NOMO-1 treated with dmso at 0.1 percent for 144 hours (cell line): ENCODE data around the gene WDR18.
"Not testable (repeated sequence)": the region's sequence is repeated elsewhere in the genome, so short reads cannot be mapped to it uniquely, and the experiment has no call there.

ENCODE experiments used
- DNase-seq: peaks from one replicate; lab custom pipeline; 2025; ENCODE audit not compliant: unreplicated experiment; lab: John Stamatoyannopoulos, UW

WDR18 gene

DNA sequence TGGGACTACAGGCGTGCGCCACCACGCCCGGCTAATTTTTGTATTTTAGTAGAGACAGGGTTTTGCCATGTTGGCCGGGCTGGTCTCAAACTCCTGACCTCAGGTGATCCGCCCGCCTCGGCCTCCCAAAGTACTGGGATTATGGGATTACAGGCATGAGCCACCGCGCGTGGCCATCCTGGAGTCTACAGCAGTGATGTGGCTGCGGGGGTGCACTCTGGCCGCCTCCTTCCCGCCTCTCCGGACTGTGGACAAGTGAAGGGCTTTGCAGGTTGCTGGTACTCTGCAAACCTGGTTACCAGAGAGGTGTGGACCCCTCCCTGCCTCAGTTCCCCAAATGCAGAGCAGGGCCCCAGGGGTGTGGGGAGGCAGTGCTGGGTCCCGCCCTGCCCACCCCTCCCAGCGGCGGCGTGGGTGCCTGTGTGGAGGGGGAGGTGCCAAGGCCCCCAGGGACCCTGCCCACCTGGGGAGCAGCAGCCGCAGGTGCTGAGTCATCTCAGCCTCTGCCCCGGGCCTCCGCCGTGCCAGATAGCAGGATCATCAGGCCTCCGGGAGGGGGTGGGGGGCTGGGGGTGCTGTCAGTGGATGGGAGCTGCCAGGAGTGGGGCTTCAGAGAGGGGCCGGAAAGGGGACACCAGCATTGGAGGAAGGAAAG, 35.2 kb upstream of the WDR18 start:
- DNase-seq: no peak

DNA sequence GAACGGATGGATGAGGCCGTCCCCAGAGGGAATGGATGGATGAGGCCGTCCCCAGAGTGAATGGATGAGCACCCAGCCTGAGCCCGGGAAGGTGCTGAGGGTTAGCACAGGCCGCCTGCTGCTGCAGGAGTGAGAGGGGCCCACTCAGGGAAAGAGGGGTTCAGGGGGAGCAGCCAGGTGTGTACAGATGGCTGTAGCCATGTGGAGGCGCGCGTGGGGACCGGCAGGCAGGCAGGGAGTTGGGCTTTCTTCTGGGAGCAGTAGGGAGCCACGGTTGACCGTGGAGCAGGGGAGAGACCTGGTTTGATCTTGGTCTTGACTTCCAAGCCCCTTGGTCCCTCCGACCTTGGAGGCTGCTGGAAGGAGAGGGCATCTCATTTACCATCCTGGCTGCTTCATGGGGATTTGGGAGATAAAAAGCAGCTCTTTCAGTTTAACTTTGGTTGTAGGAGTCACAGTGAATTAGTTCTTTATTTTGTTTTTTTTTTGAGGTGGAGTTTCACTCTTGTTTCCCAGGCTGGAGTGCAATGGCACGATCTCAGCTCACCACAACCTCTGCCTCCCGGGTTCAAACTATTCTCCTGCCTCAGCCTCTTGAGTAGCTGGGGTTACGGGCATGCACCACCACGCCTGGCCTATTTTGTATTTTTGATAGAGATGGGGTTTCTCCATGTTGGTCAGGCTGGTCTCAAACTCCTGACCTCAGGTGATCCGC, 33.6 kb upstream of the WDR18 start:
- DNase-seq: no peak

DNA sequence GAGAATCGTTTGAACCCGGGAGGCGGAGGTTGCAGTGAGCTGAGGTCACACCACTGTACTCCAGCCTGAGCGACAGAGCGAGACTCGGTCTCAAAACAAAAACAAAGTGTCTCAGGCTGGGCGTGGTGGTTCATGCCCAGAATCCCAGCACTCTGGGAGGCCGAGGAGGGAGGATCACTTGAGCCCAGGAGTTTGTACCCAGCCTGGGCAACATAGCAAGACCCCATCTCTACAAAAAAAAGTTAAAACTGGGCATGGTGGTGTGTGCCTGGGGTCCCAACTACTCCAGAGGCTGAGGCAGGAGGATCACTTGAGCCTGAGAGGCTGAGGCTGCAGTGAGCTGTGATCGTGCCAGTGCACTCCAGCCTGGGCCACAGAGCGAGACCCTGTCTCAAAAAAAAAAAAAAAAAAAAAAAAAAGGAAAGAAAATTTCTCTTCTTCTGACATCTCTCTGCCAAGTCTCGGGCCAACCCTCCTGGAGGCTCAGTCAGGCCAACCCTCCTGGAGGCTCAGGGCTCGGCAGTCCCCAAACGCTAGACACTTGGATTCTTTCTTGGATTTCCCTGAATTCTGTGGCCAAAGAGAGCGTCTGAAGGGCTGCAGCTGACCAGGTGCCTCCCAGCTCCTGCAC, 32.0 kb upstream of the WDR18 start:
- DNase-seq: no peak

DNA sequence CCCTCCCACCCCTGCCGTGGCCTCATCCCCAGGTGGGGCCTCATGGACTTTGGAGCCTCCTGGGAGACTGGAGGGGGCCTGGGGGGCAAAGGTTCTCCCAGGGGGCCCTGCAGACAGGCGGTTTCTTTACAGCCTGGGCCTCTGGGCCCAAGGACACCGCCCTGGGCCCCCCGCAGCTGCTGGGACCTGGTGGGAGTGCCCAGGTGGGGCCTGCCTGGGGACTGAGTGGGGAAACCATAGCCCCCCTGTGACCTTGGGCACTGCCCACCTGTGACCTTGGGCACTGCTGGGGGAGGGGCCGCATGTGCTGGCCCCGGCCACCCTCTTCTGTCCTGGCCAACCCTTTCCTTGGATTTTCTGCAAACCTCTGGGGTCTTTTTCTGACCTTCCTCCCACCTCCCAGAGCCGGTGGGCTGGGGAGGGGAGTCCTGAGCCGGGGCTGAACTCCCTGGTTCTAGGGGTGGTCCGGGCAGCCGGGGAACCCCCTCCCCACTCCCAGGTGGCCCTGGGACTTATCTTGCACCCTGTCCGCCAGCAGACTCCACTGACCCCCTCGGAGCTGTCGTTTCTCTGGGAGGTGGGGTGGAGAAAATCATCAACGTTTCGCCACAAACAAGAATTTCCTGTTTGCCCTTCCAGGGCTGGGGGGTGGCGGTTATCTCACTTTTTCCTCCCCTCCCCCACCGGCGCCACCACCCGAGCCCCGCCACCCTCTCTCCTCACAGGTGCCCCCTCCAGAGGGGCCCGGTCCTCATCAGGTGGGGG, 31.3 kb upstream of the WDR18 start:
- no peak for DNase-seq

DNA sequence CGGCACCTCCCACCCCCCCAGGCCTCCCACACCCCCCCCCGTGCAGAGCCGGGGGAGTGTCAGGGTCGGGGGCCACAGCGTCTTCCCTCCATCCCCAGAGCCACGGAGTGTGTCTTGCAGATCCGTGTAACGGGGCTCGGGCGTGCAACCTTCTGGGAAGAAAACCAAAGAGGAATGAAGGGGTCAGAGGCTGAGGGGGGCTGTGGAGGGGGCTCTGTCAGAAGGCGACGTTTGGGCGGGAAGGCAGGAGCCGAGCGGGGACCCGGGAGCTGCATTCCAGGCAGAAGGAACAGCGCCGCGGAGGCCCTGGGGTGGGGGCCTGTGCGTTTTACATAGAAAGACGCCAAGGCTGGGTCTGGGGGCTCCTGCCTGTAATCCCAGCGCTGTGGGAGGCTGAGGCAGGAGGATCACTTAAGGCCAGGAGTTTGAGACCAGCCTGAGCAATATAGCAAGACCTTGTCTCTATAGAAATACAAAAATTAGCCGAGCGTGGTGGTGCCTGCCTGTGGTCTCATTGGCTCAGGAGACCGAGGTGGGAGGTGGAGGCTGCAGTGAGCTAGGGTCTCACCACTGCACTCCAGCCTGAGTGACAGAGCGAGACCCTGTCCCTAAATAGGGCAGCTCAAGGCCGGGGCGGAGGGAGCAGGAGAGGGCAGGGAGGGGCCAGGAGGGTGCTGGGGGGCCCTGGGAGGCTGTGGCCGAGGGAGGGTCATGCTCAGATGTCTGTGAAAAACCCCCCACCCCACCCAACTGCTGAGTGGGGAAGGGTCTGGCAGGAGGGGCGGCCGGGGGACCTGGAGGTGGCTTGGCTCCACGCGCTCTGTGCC, 30.5 kb upstream of the WDR18 start:
- no peak for DNase-seq

DNA sequence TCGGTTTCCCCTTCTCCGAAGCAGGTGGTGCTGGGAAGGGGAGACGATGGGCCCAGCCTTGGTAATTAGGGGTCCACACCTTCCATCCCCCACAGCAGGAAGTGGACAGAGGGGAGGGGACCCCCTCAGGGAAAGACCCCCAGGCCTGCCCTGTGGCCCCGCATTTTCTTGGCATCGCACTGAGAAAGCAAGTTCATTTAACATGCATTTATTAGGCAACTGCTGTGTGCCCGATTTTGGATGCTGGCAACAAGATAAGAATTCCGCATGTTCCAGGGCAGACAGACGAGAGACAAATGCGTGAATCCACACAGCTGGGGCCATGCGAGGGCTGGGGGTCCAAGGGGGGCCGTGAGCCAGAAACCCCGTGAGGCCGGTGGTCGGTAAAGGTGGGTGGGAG, 29.9 kb upstream of the WDR18 start:
- no peak for DNase-seq

DNA sequence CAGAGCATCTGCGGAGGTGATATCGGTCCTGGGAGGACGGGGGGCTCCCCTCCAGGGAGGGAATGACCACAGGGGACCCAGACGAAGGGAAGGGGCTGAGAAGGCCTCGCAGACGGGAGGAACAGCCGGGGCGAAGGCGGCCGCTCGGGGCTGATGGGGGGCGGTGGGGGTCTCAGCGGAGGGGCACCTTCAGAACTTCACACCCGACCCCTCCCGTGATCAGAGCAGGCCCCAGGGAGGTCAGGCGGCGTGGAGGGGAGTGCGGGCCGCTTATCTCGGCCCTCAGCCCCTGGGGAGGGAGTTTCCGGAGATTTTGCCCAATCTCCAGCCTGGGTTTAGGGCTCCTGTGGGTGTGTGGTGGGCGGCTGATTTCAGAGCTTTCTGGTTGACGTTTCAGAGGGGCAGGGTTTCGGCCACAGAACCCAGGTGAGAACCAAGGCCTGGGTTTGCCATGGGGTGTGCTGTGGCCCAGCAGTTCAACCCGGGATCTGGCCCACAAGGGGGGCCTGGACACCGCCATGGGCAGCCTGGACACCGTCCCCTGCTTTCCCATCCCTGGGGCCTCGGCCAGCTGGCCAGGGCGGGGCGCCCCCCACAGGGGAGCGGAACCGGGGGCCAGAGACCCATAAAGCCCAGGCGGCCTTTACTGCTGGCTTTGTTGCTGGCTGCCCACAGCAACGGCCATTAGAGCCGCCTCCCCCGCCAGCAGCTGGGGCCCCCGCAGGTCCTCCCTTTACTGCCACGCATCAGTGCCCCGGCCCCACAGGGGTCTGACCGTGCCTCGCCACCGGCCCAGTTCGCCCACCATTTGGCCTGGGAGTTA, 29.3 kb upstream of the WDR18 start:
- no peak for DNase-seq

DNA sequence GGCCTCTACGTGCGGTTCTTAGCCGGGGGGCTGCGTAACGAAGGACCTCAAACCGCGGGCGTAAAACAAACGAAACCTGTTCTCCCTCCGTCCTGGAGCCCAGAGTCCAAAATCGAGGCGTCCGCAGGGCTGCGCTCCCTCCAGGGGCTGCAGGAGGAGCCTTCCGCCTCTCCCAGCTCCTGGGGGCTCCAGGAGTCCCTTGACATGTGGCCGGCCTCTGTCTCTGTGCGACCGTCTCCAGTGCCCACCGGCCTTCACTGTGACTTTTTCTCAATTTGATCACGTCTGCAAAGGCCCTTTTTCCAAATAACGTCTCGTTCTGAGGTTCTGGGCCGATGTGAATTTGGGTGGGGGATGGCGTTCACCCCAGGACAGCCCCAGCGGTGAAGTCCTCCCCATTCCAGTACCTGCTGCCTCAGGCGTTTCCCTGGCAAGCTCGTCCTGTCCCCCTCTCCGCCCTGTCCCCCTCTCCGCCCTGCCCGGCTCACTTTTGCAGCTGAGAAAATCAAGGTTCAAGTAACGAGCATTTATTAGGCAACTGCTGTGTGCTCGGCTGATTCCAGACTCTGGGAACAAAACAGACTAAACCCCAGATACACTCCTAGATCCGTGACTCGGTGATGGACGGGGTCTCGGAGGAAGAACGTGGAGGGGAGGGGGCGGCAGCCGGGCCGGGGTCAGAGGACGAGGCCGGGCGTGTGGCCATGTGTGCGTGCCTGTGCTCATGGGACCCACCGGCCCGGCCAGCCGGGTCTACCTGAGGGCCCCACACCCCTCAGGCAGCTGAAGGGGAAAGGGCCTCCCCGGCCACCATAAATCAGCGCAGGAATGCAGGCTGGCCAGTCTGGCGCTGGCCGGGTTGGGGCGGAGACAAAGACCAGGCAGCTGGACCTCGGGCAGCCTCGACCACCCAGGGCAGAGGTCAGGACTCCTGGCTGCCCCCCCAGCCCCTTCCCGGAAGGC, 28.1 kb upstream of the WDR18 start:
- DNase-seq: no peak

DNA sequence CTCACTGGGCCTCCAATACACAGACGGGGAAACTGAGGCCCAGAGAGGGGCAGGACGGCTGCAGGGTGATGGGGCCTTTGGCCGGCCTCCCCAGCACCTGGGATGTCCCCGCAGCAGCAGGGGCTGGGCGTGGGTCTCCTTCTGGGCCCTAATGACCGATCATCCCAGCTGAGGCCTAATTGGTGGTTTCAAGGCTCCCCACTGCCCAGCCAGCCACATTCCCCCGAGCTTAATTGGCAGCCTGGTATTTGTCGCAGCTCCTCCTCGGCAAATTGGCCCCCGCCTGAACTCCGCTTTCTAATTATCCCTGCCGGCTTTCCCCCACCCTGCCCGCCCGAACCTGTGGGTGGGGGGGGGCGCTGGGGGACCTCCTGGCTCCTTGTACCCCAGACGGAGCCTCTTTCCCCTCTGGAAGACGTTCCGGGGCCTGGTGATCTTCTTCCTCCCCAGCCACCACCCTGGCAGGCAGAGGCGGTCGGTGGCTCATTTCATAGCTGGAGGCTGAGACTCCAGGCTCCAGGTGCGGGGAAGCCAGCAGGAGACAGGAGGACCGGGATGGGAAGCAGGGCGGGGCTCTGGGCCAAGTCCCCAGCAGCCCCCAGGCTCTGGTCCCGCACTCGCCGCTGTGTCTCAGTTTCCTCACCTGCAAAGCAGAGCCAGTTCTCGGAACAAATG, 27.2 kb upstream of the WDR18 start:
- no peak for DNase-seq

DNA sequence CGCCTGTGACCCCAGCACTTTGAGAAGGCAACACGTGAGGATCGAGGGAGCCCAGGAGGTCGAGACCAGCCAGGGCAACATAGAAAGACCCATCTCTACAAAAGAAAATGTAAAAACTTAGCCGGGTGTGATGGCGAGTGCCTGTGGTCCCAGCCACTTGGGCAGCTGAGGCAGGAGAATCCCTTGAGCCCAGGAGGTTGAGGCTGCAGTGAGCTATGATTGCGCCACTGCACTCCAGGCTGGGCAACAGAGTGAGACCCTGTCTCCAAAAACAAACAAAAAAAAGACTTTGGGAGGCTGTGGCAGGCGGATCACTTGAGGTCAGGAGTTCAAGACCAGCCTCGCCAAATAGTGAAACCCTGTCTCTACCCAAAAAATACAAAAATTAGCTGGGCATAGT, 26.6 kb upstream of the WDR18 start:
- DNase-seq: not testable (repeated sequence)

DNA sequence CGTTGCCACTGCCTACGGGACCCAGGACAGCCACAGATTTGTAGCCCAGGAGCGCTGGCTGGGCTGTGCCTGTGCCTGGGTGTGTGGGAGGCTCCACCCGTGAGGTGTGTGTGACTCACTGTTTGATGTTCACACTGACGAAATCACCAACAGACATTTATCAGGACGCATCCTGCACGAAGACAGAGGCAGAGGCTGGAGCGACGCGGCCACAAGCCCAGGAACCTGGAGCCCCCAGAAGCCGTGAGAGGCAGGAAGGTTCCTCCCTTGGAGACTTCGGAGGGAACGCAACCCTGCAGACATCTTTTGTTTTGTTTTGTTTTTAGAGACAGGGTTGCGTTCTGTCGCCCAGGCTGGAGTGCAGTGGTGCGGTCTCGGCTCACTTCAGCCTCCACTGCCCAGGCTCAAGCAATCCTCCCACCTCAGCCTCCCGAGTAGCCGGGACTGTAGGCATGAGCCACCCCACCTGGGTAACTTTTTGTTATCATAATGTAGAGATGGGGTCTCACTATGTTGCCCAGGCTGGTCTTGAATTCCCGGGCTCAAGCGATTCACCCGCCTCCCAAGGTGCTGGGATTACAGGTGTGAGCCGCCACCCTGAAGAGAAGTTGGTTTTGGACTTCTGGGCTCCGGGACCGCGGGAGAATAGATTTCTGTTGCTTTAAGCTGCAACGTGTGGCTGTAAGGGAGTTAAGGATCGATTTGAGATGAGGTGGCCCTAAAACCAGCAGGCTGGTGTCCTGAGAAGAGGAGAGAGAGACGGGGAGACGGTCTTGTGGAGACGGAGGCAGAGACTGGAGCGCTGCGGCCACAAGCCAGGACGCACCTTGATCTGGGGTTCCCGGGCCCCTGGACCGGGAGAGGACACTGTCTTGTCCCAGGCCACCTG, 24.9 kb upstream of the WDR18 start:
- DNase-seq: no peak

DNA sequence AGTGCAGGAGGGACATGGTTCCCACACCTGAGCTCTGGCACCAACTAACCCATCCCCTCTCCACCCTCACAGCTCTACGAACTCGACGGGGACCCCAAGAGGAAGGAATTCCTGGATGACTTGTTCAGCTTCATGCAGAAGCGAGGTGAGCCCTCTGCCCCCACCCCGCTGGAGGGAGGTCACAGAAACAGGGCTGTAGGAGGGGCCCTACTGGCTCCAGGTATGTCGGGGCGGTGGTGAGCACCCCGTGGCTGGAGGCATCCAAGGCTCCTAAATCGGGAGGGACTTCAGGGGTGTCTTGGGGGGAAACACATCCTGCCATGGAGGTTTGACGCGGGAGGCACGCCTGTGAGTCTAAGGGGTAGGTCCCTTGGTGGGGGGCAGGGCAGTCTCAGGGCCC, 24.1 kb upstream of the WDR18 start:
- DNase-seq: no peak

DNA sequence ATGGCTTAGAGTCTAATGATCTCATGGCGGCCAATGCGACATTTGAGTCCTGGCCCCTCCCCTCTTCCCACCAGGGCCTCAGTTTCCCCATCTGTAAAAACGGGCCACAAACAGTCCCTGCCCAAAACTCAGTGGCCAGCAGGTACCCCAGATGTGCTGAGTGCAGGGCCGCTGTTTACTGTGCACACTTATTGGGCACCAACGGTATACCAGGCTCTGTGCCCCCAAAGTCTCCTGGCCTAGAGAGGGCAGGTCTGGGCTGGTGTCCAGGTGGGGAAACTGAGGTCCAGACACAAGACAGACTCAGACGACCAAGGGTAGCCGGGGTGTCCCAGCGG, 23.6 kb upstream of the WDR18 start:
- no peak for DNase-seq

DNA sequence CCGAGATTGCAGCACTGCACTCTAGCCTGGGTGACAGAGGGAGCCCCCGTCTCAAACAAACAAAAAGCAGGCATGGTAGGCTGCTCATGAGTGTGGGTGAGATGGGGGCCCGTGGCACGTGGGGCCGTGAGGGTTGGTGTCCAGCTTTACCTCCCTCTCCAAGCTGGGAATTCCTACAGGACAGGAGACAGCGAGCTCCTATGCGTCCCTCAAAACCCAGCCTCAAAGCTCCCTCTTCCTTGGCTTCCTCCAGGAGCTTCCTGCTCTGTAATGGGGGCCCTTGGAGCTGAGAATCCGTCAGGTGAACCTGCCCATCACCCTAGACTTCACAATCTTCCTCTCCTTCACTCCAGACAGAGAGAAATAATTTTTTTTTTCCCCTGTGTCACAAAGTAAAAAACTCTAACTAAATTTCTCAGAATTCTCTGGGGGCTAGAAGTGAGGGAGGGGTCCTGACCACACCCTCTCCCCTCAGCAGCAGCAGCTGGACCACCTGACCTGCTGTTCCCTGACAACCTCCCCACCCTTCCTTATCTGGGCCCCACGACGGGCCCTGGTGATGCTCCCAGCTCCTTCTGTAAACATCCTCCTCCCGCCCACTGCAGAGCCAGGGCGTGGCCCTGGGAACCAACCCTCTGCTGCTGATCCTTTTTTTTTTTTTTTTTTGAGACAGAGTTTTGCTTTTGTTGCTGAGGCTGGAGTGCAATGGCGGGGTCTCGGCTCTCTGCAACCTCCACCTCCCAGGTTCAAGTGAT, 22.1 kb upstream of the WDR18 start:
- DNase-seq: no peak

DNA sequence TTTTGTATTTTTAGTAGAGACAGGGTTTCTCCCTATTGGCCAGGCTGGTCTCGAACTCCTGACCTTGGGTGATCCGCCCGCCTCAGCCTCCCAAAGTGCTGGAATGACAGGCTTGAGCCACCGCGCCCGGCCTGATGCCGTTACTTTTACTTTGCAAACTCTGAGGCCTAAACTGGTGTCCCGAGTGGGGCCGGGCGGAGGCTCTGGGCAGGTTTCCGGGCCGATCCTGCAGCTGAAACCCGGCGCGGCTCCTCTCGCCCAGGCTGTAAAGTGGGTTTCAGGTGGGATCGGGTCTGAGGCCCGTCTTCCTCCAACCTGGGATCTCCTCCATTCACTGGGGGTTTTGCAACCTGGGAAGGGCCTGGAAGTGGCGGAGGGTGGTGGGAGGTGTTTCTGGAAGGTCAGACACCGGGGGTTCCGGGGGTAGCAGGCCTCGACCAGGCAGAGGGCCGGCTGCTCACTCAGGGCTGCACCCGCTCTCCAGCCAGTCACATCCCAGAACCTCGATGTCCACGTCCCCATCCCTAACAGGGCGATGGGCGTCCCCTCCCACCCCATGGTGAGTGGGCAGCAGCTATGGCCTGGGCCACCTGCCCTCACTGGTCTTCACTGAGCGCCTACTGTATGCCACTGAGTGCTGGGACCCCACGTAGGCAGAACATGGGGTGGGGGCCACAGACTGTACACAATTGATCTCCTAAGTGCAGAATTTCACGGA, 21.3 kb upstream of the WDR18 start:
- DNase-seq: no peak

DNA sequence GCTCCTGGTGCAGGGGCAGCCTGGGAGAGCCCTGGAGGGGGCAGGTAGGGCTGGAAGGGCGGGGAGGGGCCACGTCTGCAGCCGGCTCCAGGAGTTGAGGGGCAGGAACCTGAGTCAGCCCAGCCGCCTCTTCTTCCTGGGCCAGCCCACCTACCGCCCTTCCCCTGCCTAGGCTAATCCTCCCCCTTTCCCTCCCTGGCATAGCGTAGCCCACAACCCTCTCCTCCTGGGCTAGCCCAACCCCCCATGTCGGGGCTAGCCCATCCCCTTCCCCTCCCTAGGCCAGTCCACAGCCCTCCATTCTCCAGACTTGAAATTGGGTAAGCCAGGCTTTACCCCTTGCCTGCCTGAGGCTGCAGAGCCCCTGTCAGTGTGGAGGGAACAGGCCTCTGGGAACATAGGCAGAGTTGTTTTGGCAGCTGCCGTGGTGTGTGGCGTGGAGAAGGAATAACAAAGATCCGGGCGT, 20.6 kb upstream of the WDR18 start:
- DNase-seq: no peak
